GM12891 (cell line): ENCODE data around the gene SLC1A2.

Source experiments
- POLR2A ChIP-seq: IDR thresholded peaks from 2 replicates; pipeline ENCODE4 v1.6.1; 2011; ENCODE audit warnings: low read depth, low read length, control low read depth
- TAF1 ChIP-seq: IDR thresholded peaks from 2 replicates; pipeline ENCODE4 v1.6.1; 2011; ENCODE audit warnings: low read depth, low read length, control low read depth

GRCh38 chr11:35335226-35335625, 84.1 kb downstream of the SLC1A2 start:
- no peak for TF ChIP-seq POLR2A
- no peak for TF ChIP-seq TAF1
